Lower leg skin (tissue), 4 donors: ENCODE measurements around the gene A3GALT2. TPM values are rescaled to one million over a fixed set of nuclear protein-coding genes. Genes with fewer than 3 reads are reported as not detected.
A peak's percentile ranks its signal among the peaks of the same experiment; 100 is the strongest.

Experiments used
- DNase-seq, 2 donors: peaks; one replicate each; pipeline ENCODE4 v3.0.0-alpha.2; 2019; ENCODE audit warnings: low spot score in 2 of 2
- H3K4me3 ChIP-seq: fragments of 200-600 bp; sonication (generic); 2 replicates; pipeline ENCODE4 v1.5.1; 2017; ENCODE audit warnings: mild to moderate bottlenecking, low read depth; ENCODE audit not compliant: poor library complexity, severe bottlenecking
- POLR2A ChIP-seq, 2 donors: fragments of 450-650 bp; IDR thresholded peaks; one replicate each; pipeline ENCODE4 v1.6.1; 2016 to 2017; ENCODE audit warnings: antibody characterized with exemption in 2 of 2, mild to moderate bottlenecking in 1 of 2, moderate library complexity in 1 of 2
- WGBS, 2 donors: methylation state at CpG; one replicate each; pipeline ENCODE4 v1.1.5; 2018; 5-methylcytosine and 5-hydroxymethylcytosine counted together
- intact Hi-C: fragments of 100-400 bp; cut with DNase I; formaldehyde crosslinking; loops from one replicate; pipeline ENCODE4 v1.15.0; 2023; ENCODE audit warnings: low total_unique reads
- total RNA-seq, 4 donors: library from RNA; depleted of rRNA; stranded (reverse); fragments of >200 nt; gene quantifications; one replicate each; pipeline ENCODE4 v1.1.0, GENCODE V29; 2016
- TF ChIP-seq, protein P1 (sequence below), 3 donors: fragments of 450-650 bp; IDR thresholded peaks; one replicate each; pipeline ENCODE4 v1.5.1; 2016; ENCODE audit warnings: antibody characterized with exemption in 3 of 3, mild to moderate bottlenecking in 3 of 3, moderate library complexity in 2 of 3

Gene A3GALT2
- total RNA-seq, 4 donors from 2014 or later: not detected

DNA sequence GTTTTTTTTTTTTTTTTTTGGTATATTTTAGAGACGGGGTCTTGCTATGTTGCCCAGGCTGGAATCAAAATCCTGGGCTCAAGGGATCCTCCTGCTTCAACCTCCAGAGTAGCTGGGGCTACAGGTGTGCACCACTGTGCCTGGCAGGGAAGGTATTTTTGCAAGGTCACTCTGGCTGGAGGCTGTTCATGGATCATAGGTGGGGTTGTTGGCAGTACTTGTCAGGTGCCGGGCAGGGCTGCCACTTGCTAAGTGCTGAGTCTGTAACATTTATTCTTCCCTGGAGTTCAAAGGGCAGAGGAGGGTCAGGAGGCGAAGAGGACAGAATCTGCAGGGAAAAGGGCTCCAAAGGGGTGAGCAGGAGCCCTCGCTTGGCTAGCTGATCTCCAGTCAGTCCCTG is 24.1 kb downstream of the A3GALT2 start:
- no peak for TF ChIP-seq POLR2A (IDR thresholded peaks at IDR 0.05)
- TF ChIP-seq, protein P1, sequence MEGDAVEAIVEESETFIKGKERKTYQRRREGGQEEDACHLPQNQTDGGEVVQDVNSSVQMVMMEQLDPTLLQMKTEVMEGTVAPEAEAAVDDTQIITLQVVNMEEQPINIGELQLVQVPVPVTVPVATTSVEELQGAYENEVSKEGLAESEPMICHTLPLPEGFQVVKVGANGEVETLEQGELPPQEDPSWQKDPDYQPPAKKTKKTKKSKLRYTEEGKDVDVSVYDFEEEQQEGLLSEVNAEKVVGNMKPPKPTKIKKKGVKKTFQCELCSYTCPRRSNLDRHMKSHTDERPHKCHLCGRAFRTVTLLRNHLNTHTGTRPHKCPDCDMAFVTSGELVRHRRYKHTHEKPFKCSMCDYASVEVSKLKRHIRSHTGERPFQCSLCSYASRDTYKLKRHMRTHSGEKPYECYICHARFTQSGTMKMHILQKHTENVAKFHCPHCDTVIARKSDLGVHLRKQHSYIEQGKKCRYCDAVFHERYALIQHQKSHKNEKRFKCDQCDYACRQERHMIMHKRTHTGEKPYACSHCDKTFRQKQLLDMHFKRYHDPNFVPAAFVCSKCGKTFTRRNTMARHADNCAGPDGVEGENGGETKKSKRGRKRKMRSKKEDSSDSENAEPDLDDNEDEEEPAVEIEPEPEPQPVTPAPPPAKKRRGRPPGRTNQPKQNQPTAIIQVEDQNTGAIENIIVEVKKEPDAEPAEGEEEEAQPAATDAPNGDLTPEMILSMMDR (IDR thresholded peaks at IDR 0.05): no peak
- H3K4me3 ChIP-seq: no peak overlapping the region
- intact Hi-C loops: loop anchor here (5.0 to 10.0 kb wide), 2 partner anchors 70 to 318 kb away; no protein-coding TSS in a partner anchor
- no peak for DNase-seq
- WGBS, 2 donors: 79 to 81% methylated on average over 4 of the region's 4 CpGs

DNA sequence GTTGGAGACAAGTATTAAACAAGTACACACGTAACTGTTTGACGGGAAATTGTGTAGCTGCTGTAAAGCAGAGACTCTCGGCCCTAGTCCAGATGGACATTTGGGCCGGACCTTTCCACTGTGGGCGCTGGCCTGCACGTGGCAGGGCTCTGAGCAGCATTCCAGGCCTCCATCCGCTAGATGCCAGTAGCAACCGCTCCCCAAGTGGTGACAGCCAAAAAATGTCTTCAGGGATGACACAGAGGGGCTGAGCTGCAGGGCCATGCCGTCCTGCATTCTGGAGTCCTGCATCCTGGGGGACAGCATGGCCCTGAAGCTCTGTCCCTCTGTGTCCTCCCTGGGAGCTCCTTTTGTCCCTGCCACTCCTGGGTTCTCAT is 24.8 kb downstream of the A3GALT2 start:
- TF ChIP-seq, protein P1 (IDR thresholded peaks at IDR 0.05): no peak
- no peak for TF ChIP-seq POLR2A (IDR thresholded peaks at IDR 0.05)
- WGBS, 2 donors: 49 to 70% methylated on average over 7 to 9 of the region's 9 CpGs
- H3K4me3 ChIP-seq: no peak overlapping the region

DNA sequence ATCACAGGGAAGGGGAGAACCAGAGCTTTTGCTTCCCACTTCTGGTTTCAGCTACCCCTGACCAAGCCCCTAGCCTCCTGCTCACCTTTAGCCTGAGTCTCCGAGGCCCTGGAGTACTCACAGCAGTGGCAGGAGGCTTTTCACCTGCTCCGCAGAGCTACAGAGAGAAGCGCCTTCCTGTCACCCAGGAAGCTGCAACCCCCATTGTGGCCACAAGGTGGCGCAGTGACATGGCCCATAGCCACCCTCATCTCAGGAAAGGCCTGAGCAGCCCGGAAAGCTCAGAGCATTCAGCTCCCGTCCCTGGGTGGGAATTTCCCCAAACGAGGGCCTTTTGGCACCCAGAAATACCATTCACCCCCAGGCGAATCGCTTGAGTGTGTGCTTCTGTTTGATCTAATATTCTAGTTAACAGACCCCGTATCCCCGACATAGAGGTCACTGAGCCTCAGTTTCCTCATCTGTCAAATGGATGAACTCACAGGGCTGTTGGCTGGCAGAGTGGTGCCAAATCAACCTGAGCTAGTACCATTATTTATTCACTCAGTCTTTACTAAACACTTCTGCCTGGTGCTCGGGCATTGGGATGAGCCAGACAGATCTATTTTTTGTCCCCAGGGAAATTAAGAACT is 25.3 kb downstream of the A3GALT2 start:
- intact Hi-C loops: loop anchor here (5.0 to 10.0 kb wide), 2 partner anchors 72 to 319 kb away; no protein-coding TSS in a partner anchor
- no peak overlapping the region for H3K4me3 ChIP-seq
- TF ChIP-seq, protein P1 (IDR thresholded peaks at IDR 0.05): peak in 1 of 3 donors; percentile 95
- no peak for TF ChIP-seq POLR2A (IDR thresholded peaks at IDR 0.05)
- WGBS, 2 donors: 31 to 39% methylated on average over 12 of the region's 12 CpGs
- DNase-seq: peak; percentile 87 to 98

More for the DNA sequence above, 24.8 kb downstream of the A3GALT2 start:
- DNase-seq: no peak
- intact Hi-C loops: loop anchor here (5.0 to 10.0 kb wide), 2 partner anchors 71 to 319 kb away; no protein-coding TSS in a partner anchor

DNA sequence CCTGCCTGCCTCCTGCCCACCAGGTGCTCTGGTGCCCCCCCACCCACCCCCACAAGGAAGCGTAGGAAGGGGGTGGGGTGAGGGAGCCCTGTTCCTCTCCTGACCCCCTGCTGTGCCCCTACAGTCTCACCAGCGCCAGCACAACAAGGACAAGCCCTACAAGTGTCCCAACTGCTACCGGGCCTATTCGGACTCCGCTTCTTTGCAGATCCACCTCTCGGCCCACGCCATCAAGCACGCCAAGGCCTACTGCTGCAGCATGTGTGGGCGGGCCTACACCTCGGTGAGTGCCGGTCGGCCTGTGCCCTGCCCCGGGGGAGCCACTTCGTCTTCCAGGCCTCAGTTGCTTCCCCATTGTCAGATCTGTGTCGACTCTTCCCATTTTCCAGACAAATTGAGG is 25.9 kb downstream of the A3GALT2 start:
- H3K4me3 ChIP-seq: no peak overlapping the region
- no peak for DNase-seq
- 70 to 72% methylated on average over 14 to 15 of the region's 15 CpGs for WGBS, 2 donors
- TF ChIP-seq, protein P1 (IDR thresholded peaks at IDR 0.05): no peak
- no peak for TF ChIP-seq POLR2A (IDR thresholded peaks at IDR 0.05)
- intact Hi-C loops: loop anchor here (5.0 to 10.0 kb wide), 2 partner anchors 72 to 320 kb away; no protein-coding TSS in a partner anchor

DNA sequence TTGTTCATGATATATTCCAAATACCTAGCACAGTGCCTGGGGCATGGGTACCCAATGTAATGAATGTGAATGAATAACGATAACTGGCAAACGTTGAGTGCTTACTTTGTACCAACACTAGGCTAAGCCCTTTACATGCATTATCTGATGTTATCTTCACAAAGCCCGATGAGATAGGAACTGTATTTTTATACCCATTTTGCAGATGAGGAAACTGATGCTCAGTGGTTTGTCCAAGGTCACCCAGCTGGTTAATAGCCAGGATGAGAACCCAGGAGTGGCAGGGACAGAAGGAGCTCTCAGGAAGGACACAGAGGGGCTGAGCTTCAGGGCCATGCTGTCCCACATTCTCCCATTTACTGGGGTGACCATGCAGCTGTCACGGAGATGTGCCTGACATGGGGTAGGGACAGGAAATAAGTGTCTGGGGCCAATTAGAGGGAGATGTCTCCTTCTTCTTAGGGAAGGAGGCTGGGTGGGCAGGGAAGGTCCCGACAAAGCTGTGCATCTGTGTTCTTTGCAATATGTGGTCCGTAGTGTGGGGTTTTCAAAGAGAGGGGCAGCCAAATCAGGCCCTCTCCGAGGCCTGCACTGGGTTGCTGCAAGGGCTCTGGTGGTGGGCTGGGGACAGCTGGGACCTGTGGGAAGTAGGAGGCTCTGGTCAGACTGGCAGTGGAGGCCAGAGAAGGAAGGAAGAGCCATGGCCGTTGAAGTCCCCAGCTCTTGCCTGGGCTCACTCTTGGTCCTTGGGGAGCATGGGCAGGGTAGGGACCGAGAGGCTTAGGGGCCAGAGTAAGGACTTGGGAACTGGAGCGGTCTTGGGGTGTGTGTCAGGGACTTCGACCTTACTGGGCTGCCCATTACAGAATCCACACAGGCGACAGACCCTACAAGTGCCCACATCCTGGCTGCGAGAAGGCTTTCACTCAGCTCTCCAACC is 26.6 kb downstream of the A3GALT2 start:
- intact Hi-C loops: loop anchor here (5.0 to 10.0 kb wide), 2 partner anchors 73 to 320 kb away; no protein-coding TSS in a partner anchor
- TF ChIP-seq, protein P1 (IDR thresholded peaks at IDR 0.05): no peak
- no peak for TF ChIP-seq POLR2A (IDR thresholded peaks at IDR 0.05)
- DNase-seq: no peak
- WGBS, 2 donors: 77 to 80% methylated on average over 13 of the region's 13 CpGs
- H3K4me3 ChIP-seq: no peak overlapping the region
